ENCODE results near the gene BGLAP.
A peak's percentile ranks its signal among the peaks of the same experiment; 100 is the strongest.

The BGLAP gene

GRCh38 chr1:156259805-156260204 is 17.8 kb downstream of the BGLAP start:
- DNase-seq, result no peak

- DNase-seq, result no peak
Observed at GRCh38 chr1:156260896-156261295, 18.9 kb downstream of the BGLAP start.

GRCh38 chr1:156262461-156263287 is 20.7 kb downstream of the BGLAP start:
- DNase-seq, result no peak

GRCh38 chr1:156263288-156263655 is 21.3 kb downstream of the BGLAP start:
- no peak for DNase-seq

GRCh38 chr1:156266051-156266450 is 24.1 kb downstream of the BGLAP start:
- DNase-seq, result no peak

- DNase-seq, result no peak
Observed at GRCh38 chr1:156268336-156268735, 26.4 kb downstream of the BGLAP start.

GRCh38 chr1:156270314-156270713 is 28.3 kb downstream of the BGLAP start:
- no peak for DNase-seq

GRCh38 chr1:156276532-156276931 is 34.5 kb downstream of the BGLAP start:
- no peak for DNase-seq

GRCh38 chr1:156276966-156277381 is 35.0 kb downstream of the BGLAP start:
- DNase-seq, result no peak

- no peak for DNase-seq
Observed at GRCh38 chr1:156279837-156280236, 37.9 kb downstream of the BGLAP start.

- no peak for DNase-seq
Observed at GRCh38 chr1:156281281-156281680, 39.3 kb downstream of the BGLAP start.

- DNase-seq, result peak; percentile 60 to 70 (median 66)
Observed at GRCh38 chr1:156281693-156282478, 39.9 kb downstream of the BGLAP start.

GRCh38 chr1:156282479-156283222 is 40.7 kb downstream of the BGLAP start, which contains the start of gene SMG5:
Gene SMG5, minus strand, starts transcription at chr1:156282825. Its CDS starts 145 bp downstream, at chr1:156282680.
- peak; percentile 96 to 100 (median 99) for DNase-seq

GRCh38 chr1:156283521-156283920 is 41.5 kb downstream of the BGLAP start:
- no peak for DNase-seq

GRCh38 chr1:156284112-156284511 is 42.1 kb downstream of the BGLAP start, which contains the start of gene TMEM79:
Gene TMEM79, plus strand, starts transcription at chr1:156284325. Its CDS starts 902 bp downstream, at chr1:156285227.
- no peak for DNase-seq

GRCh38 chr1:156284757-156285156 is 42.8 kb downstream of the BGLAP start:
- DNase-seq, result no peak

GRCh38 chr1:156285437-156285836 is 43.5 kb downstream of the BGLAP start:
- DNase-seq, result no peak

GRCh38 chr1:156286061-156286460 is 44.1 kb downstream of the BGLAP start:
- no peak for DNase-seq

GRCh38 chr1:156289857-156290256 is 47.9 kb downstream of the BGLAP start:
- no peak for DNase-seq

GRCh38 chr1:156291226-156292061 is 49.5 kb downstream of the BGLAP start:
- peak in 1 of 3 experiments; percentile 82 for DNase-seq
